ENCODE results near the gene BANK1.

DNA sequence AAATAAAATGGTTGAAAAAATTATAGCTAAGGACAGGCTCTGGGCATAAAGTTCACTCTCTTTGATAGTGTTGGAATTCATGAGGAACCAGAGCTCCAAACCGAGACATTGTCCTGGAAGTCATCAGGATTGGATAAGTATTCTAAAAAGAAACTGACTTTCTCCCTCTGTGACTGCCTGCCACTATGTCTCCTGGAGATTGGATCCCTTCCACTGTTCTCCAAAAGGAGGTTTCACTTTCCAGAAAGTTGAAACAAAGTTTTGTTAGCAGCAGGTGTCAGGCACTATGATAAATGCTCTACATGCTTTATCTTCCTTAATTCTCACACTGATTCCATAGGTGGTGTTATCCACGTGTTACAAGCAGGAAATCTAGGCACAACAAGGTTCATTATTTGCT is 16.8 kb downstream of the BANK1 start:
- no peak for TF ChIP-seq CTCF (conservative IDR thresholded peaks at IDR 0.05; ENCODE audit: low read depth, low read length)
- TF ChIP-seq POLR2A (IDR thresholded peaks at IDR 0.05; ENCODE audit: low read depth, low read length) = no peak
- no peak for TF ChIP-seq CHD1 (IDR thresholded peaks at IDR 0.05; ENCODE audit: low read depth, low read length)
- TF ChIP-seq MAFK (IDR thresholded peaks at IDR 0.05; ENCODE audit: low read depth, low read length) = no peak
- no peak for TF ChIP-seq CEBPB (IDR thresholded peaks at IDR 0.05; ENCODE audit: low read depth, low read length)
- no peak for TF ChIP-seq ELK1 (IDR thresholded peaks at IDR 0.05; ENCODE audit: borderline replicate concordance, low read depth, low read length)
- TF ChIP-seq FOS (IDR thresholded peaks at IDR 0.05; ENCODE audit: low read depth, low read length) = no peak
